NCI-H2227 treated with DMSO at 0.1 percent for 48 hours (cell line): Measurements from ENCODE around the gene KYAT1.

Source experiments
- DNase-seq: peaks from one replicate; lab custom pipeline; 2025; lab: John Stamatoyannopoulos, UW

The KYAT1 gene

DNA sequence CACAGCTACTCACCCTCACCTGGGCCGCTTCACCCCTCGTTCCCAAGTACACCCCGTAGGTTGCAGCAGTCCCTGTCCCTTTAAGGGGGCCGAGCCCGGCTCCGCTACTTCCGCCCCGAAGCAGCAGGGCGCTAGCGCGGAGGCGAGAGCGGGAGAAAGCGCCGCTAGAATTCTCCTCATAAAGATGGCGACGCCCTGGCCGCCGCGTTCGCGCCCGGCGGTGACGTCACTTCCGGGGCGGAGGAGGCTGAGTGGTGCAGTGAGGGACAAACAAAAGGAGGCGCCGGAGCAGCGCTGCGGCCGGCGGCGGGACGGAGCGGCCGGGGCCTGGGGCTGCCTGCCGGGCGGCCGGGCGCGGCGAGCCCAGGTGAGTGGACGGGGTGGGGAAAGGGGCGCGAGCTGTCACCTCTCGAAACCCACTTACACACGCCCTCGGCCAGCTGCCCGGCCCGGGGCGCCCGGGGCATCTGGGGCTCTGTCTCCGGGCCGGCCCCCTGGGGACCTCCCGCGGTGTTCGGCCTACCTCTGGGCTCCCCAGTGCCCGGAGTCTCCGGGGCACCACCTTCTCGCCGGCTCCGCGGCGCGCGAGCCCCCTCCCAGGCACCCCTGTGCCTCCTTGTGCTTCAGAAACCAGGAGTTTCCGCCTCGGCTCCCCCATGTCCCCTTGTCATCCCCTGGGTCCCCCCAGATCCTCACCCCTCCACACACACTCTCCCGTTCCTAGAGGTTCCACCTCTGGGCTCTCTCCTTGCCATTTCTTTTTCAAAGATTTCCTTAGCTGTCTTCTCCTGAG is at the start of gene KYAT1, which contains the start of gene LRRC8A:
TSS of gene KYAT1 (minus strand) at position 67 of the 793 bp plus-strand sequence. CDS start 36,545 bp downstream, outside the sequence.
TSS of gene LRRC8A (plus strand) at position 250 of the 793 bp plus-strand sequence. CDS start 25,032 bp downstream, outside the sequence.
- DNase-seq = peak; percentile 90

- no peak for DNase-seq
Measured at GRCh38 chr9:128929560-128929959, 47.8 kb upstream of the KYAT1 start.

DNA sequence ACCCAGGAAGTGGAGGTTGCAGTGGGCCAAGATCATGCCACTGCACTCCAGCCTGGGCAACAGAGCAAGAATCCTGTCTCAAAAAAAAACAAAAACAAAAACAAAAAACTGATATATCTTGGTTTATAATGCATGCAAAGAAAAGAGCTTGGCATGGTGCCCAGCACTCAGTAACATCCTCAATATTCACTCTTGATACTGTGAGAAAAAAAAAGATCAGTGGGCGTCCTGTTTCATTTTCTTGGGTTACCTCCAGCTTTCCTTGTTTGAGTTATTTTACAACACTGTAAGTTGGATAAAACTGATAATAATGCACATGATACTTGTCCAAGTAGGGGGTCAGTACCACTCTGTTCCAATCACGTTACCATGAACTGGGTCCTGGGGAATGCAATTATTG is 46.9 kb upstream of the KYAT1 start:
- no peak for DNase-seq

DNA sequence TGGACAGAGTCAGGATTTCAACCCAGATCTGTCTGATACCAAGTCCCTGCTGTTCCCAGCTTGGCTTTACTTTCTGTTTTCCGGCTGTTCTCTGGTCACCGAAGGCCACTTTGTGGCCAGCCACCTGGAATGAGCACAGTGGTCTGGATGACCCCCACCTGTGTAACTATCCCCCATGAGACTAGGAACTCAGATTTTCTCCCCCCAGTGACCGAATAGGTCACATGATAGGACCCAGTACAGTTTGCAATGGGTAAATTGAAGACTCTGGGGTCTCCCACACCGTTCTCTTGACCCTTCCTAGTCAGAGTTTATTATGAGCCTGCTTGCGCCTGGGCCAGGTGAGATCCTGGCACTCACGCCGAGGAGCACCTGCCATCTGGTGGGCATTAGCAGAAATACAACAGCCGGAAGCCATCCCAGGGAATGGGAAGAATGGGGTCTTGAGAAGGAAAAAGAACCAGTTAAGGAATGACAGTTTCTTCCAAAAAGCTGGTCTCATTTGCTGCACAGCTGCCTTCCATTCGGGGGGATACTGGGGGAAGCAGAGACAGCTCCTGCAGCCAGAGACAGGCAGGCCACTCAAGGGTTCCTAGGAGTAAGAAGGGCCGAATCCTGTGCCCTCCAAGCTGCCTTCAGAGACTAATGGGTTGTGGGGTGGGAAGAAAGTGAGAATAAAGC is 46.1 kb upstream of the KYAT1 start:
- peak; percentile 19 for DNase-seq

DNA sequence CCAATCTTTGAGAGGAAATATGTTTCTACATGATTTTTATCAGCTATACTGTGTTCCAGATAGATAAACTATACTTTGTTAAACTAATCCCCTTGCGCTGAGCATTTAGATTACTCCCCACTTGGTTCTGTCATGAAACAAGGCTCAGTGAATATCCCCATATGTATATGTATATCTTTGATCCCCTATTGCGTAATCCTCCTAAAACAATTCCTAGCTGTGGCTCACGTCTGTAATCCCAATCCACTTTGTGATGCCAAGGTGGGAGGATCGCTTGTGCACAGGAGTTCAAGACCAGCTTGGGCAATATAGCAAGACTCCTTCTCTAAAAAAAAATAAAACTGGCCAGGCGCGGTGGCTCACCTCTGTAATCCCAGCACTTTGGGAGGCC is 41.7 kb upstream of the KYAT1 start:
- no peak for DNase-seq

GRCh38 chr9:128921881-128922763 is 40.4 kb upstream of the KYAT1 start:
- DNase-seq = no peak

- no peak for DNase-seq
Measured at GRCh38 chr9:128920381-128921058, 38.8 kb upstream of the KYAT1 start, which contains the start of gene PHYHD1. TSS of gene PHYHD1 (plus strand) at chr9:128920982. CDS start at chr9:128922324, 1,342 bp downstream.

DNA sequence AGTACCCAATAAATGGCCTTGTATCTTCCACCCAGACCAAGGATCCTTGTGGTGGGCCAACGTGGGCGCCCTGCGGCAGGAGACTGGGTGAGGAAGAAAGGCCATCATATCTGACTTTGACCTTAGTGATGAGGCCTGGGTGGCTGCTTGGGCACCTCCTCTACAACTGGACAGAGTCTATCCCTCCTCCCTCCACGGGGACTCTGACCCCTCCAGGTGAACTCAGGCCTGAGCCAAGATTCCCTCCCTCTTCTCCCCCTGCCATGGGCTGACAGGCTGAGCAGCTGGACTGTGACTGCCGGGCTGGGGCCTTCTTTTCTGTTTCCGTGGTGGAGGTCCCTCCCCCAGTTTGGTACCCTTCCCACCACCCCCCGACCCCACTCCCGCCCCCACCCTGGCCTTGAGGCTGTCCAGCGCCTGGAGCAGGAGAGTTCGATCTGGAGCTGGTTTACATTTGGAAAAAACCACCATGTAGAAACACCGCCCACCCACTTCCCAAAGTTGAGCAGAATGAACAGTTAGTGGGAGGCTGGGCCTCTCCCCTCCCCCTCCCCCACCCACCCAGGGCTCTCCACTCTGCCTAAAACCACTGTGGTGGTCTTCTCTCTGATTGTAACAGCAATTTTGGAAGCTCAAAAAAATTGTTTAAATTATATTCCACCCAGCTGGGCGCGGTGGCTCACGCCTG is 37.8 kb upstream of the KYAT1 start:
- DNase-seq = no peak

DNA sequence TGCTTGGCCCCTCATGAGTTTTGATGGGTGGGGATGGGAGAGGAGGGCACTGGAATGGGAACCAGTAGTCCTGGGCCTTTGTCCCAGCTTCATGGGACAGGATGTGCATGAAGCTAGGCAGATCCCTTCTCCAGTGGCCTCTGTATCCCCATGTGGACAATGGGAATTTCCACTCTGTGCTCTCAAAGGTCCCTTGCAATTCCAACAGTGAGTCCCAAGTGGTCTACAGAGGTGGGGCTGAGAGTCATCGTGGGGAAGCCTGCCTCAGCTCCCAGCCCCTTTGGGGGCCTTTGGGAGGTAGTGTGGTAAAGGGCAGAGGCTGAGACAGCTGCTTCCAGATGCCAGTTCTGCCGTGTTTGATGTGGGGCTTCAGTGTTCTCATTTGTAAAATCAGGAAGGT is 37.2 kb upstream of the KYAT1 start:
- DNase-seq = no peak

GRCh38 chr9:128917151-128917849 is 35.5 kb upstream of the KYAT1 start:
- no peak for DNase-seq

GRCh38 chr9:128916745-128917144 is 35.0 kb upstream of the KYAT1 start:
- no peak for DNase-seq

GRCh38 chr9:128916204-128916603 is 34.5 kb upstream of the KYAT1 start:
- no peak for DNase-seq

DNA sequence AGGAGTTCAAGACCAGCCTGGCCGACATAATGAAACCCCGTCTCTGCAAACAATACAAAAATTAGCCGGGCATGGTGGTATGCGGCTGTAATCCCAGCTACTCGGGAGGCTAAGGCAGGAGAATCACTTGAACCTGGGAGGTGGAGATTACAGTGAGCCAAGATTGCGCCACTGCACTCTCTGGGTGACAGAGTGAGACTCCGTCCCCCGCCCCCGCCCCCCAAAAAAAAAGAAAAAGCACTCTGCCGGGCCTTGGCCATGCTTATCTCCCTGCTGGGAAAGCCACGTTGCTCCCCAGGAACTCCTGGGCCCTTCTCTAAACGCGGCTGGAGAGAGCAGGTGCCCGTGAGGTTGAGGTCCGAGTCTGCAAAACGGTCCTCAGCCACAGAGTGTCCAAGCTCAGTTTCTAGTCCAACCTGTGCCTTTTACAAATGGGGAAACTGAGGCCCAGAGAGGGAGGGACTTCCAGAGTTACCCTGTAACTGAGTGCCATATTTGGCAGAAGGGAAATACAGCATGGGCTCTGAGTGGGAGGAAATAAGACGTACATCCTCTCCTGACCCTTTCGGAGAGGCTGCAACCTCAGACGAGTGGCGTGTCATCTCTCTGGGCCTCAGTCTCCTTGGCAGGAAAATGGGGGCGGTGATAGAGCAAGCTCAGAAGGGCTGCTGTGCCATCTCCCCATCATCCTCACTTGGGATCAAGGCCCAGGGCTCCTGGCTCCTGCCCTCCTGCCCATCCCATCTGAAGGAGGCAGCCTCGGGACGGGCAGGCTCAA is 32.4 kb upstream of the KYAT1 start:
- DNase-seq = no peak

DNA sequence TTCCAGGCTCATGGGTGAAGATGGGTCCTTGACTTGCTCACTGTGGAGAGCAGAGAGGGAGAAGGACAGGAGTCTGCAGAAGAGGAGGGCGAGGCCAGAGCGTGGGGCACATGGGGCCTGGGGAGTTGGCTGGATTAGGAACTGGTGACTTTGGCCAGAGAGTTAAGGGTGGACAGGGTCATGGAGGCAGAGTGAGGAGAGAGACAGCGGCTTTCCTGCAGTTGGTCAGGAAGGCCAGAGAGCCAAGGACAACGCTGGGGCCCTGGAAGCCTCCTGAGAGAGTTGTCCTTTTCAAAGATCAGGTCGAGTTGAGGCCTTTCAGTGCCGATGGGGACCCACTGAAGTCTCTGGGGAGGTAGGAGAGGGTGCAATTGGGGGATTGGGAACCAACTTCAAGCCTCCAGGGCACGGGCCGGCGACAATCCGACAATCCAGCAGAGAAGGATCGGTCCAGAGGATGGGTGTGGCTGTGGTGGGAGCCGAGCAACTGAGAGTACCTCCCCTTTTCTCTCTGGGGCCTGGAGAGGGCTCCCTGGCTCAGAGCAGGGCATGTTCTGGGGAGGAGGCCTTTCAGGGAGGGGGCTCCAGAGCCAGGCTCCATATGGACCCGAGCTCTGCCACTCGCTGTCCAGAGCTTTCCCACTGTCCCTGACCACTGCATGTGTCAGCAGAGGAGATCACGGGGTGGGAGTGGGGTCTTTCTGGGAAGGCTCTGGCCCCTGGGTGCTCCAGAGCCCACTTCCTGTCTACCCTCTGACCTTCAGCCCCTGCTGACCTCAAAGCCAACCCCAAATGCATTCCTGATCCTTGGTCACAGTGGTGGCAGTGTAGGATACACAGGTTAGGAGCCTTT is 31.5 kb upstream of the KYAT1 start:
- DNase-seq = no peak

GRCh38 chr9:128912270-128912853 is 30.6 kb upstream of the KYAT1 start:
- no peak for DNase-seq

DNA sequence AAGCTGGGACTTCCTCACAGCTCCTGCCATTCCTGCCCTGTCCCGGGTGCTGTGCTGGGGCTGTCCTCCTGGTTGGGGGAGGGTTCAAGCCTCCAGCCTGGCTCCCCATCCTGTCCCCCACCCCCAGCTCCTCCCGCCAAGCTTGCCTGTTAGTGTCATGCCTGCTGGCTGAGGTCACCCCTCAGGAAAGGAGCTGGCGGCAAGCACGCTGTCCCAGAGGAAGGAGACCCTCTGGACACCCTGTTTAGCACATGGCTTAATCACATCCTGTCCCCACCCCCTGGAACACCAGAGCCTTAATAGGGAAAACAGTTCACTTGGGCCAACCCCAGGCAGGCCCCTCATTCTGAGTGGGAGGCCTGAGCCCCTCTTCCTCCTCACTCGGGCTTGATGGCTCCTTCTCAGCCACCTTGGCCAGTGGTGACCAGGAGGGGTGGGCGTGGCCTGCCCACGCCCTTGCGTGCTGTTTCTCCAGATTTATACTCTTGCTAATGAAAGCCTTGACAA is 29.8 kb upstream of the KYAT1 start:
- DNase-seq = no peak

- no peak for DNase-seq
Measured at GRCh38 chr9:128910906-128911305, 29.2 kb upstream of the KYAT1 start.

DNA sequence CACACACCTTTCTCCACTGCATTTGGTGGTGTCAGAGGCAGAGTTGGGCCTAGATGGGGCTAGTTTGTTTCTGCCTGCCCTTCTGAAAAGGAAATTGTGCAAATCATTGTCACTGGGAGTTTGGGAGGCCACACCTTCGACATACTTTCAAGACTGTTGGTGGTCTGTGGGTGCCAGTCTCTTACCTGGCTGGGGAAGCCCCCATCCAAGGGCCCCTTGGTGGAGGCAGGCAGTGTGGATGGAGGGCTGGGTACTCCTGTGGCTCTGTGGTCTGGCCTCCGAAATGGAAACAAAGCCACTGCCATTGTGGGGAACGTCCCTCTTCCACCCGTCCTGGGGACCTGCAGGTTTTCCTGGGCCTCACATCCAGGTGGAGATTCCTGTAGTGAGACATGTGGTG is 28.1 kb upstream of the KYAT1 start:
- DNase-seq = no peak
